ENCODE data around the gene WFIKKN1.

The WFIKKN1 gene

DNA sequence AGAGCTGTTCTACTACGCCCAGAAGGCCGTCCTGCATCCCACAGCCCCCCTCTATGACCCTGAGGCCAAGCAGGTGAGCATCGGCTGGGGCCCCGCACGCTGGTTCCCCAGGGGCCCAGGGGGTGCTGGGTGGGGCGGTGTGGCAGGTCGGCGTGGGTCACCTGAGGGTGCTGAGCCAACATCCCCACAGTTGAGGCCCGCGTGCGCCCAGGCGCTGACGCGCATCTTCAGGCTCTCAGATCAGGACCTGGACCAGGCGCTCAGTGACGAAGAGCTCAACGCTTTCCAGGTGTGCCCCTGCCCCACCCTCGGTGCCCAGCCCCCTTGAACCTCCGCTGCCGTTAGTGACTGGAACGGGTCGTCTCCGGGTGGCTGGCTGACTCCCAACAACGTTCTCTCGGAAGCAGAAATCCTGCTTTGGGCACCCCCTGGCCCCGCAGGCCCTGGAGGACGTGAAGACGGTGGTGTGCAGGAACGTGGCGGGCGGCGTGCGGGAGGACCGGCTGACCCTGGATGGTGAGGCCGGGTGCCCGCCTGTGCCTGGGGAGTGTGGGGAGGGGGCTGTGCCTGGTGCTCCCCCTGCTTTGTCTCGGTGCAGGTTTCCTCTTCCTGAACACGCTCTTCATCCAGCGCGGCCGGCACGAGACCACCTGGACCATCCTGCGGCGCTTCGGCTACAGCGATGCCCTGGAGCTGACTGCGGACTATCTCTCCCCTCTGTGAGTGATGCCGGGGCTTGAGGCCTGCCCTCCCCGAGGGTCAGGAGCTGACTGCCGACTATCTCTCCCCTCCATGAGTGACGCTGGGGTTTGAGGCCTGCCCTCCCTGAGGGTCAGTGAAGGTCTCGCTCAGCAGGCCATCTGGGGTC lies 39.9 kb downstream of the WFIKKN1 start:
- no peak overlapping the region for H3K4me3 ChIP-seq (ENCODE audit: low read length)

DNA sequence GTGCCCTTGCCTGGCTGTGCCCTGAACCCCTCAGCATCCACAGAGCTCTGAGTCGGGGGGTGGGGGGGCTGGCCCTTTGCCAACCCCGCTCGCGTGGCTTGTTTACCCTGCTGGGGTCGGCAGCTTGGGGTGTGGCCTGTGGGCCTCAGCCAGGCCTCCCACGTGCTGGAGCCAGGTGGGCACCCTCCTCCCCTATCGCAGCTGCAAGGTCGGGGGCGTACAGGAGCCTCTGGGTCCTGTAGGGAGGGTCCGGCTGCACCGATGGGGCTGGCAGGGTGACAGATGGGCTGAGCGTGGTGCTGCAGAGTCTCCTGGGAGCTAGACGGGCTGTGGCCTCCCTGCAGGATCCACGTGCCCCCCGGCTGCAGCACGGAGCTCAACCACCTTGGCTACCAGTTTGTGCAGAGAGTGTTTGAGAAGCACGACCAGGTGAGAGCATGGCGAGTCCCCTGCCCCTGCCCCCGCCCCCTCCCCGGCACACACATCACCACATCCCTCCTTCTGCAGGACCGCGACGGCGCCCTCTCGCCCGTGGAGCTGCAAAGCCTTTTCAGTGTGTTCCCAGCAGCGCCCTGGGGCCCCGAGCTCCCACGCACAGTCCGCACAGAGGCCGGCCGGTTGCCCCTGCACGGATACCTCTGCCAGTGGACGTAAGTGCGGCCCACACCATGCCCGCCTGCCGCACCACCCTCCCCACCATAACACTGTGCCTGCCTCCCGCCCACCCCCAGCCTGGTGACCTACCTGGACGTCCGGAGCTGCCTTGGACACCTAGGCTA lies 40.8 kb downstream of the WFIKKN1 start:
- TF ChIP-seq, protein P1, sequence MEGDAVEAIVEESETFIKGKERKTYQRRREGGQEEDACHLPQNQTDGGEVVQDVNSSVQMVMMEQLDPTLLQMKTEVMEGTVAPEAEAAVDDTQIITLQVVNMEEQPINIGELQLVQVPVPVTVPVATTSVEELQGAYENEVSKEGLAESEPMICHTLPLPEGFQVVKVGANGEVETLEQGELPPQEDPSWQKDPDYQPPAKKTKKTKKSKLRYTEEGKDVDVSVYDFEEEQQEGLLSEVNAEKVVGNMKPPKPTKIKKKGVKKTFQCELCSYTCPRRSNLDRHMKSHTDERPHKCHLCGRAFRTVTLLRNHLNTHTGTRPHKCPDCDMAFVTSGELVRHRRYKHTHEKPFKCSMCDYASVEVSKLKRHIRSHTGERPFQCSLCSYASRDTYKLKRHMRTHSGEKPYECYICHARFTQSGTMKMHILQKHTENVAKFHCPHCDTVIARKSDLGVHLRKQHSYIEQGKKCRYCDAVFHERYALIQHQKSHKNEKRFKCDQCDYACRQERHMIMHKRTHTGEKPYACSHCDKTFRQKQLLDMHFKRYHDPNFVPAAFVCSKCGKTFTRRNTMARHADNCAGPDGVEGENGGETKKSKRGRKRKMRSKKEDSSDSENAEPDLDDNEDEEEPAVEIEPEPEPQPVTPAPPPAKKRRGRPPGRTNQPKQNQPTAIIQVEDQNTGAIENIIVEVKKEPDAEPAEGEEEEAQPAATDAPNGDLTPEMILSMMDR (IDR thresholded peaks at IDR 0.05; ENCODE audit: insufficient read depth, low read depth, low read length, missing control alignments) = no peak
- no peak for DNase-seq (ENCODE audit: low read depth)
- no peak overlapping the region for H3K4me3 ChIP-seq (ENCODE audit: low read length)

More for the DNA sequence above, 39.9 kb downstream of the WFIKKN1 start:
- no peak for DNase-seq (ENCODE audit: low read depth)
- TF ChIP-seq, protein P1 (IDR thresholded peaks at IDR 0.05; ENCODE audit: insufficient read depth, low read depth, low read length, missing control alignments) = no peak

DNA sequence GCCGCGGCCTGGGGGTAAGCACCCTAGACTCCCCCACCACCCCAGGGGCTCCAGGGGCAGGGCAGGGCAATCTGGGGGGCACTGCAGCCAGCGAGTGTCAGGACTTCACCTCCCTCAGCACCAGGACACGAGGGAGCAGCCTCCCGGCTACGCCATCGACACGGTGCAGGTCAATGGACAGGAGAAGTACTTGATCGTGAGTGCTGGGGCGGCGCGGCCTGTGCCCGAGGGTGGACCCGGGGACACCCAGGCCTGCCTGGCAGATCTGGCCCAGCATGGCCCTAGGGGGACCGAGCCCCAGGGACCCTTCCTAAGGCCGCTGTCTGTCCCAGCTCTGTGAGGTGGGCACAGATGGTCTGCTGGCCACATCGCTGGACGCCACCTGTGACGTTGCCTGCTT lies 41.6 kb downstream of the WFIKKN1 start:
- TF ChIP-seq, protein P1 (IDR thresholded peaks at IDR 0.05; ENCODE audit: insufficient read depth, low read depth, low read length, missing control alignments) = no peak
- no peak for DNase-seq (ENCODE audit: low read depth)
- H3K4me3 ChIP-seq (ENCODE audit: low read length) = no peak overlapping the region

DNA sequence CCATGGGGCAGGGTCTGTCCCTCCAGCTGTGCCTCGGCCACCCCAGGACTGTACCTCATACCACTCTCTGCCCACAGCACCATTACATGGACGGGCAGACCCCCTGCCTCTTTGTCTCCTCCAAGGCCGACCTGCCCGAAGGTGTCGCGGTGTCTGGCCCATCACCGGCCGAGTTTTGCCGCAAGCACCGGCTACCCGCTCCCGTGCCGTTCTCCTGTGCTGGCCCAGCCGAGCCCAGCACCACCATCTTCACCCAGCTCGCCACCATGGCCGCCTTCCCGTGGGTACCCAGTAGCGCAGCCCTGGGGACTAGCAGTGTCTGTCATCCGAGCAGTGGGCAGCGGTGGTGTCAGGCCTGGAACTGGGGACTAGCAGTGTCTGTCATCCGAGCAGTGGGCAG lies 42.1 kb downstream of the WFIKKN1 start:
- TF ChIP-seq, protein P1 (IDR thresholded peaks at IDR 0.05; ENCODE audit: insufficient read depth, low read depth, low read length, missing control alignments) = no peak
- no peak for DNase-seq (ENCODE audit: low read depth)
- no peak overlapping the region for H3K4me3 ChIP-seq (ENCODE audit: low read length)

DNA sequence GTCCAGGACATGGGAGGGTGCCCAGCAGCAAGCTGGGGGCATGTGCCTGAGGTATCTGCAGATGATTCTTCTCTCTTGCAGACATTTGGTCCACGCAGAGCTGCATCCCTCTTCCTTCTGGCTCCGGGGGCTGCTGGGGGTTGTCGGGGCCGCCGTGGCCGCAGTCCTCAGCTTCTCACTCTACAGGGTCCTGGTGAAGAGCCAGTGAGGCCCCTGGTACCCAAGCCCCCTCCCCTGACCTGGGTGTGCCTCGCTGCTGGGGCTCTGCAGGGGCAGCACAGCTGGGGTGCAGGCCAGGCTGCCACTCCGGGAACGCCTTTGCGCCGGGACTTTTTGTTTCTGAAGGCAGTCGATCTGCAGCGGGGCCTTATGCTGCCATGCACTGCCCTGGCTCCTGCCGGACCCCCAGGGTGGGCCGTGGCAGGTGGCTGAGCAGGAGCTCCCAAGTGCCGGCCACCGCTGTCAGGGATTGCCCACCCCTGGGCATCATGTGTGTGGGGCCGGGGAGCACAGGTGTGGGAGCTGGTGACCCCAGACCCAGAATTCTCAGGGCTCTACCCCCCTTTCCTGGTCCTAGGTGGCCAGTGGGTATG lies 42.7 kb downstream of the WFIKKN1 start:
- TF ChIP-seq, protein P1 (IDR thresholded peaks at IDR 0.05; ENCODE audit: insufficient read depth, low read depth, low read length, missing control alignments) = no peak
- H3K4me3 ChIP-seq (ENCODE audit: low read length) = no peak overlapping the region
- DNase-seq (ENCODE audit: low read depth) = no peak

DNA sequence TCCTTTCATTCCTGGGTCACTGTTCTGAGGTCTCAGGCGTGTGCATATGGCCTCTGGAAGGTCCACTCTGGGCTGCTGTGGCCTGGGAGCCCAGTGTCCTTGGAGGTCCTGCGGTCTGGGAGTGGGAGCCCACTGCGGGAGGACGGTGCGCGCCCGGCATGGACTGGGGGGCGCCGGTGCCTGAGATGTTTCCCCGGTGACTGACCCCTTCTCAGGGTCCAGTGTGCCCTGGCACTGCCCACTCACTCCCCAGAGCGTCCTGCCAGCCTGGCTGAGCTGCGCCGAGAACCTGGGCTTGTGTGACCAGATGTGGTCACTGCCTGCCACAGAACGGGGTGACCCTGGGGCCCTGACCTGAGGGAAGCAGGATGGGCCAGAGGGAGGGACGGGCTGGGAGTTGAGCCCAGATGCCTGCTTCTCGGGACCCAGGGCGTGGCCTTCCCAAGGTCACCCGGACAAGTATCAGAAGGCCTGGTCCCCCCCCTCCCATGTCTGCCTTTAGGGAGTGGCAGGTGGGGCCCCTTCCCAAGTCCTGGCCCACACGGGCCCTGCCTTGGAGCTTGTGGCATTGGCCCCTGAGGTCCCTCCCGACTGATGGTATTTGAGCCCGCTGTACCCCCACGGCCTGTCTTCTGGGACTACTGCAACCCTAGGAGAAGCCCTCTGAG lies 43.6 kb downstream of the WFIKKN1 start:
- H3K4me3 ChIP-seq (ENCODE audit: low read length) = no peak overlapping the region
- TF ChIP-seq, protein P1 (IDR thresholded peaks at IDR 0.05; ENCODE audit: insufficient read depth, low read depth, low read length, missing control alignments) = no peak
- DNase-seq (ENCODE audit: low read depth) = no peak
